GM21717 (cell line): ENCODE measurements around the gene GCDH.

Source experiments
- ATAC-seq: cut with Tn5 transposase; IDR thresholded peaks from one replicate; pipeline ENCODE4 v1.9.1; 2021; ENCODE audit warnings: mild to moderate bottlenecking, moderate library complexity; ENCODE audit not compliant: unreplicated experiment

GCDH gene

DNA sequence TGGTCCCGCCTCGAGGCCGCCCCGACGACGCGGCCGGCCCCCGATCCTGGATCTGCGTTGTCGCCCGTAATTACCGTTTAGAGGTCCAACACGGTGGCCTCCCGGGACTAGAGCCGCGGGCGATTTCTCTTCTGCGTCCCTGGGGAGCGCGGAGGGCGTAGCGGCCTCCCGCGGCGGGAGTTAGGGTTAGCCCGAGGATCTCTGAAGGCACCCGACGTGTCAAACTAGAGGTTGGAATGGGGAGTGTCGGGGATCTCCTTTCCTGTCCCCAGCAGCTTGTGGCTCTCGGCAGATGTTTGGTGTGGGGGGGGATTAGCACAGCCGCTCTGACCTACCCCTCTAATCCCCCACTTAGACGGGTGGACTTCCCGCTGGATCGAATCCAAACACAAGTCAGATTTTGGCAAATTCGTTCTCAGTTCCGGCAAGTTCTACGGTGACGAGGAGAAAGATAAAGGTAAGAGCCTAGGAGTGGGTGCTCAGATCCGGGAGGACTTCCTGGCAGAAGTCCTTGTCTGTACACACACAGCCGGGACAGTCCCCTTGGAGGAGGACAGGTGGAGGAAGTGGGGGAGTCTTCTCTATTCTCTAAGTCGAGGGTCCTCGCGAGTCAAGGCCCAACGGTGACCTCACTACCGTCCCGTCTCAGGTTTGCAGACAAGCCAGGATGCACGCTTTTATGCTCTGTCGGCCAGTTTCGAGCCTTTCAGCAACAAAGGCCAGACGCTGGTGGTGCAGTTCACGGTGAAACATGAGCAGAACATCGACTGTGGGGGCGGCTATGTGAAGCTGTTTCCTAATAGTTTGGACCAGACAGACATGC lies 48.0 kb downstream of the GCDH start:
- ATAC-seq: peak; percentile 1

DNA sequence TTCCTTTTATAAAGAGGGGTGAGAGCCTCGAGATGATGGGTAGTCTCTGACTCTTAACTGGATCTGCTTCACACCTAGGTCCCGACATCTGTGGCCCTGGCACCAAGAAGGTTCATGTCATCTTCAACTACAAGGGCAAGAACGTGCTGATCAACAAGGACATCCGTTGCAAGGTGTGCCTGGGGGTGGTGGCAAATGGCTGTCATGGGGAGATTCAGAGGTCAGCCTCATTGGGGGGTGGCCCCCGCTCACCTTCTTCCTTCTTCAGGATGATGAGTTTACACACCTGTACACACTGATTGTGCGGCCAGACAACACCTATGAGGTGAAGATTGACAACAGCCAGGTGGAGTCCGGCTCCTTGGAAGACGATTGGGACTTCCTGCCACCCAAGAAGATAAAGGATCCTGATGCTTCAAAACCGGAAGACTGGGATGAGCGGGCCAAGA lies 49.0 kb downstream of the GCDH start:
- no peak for ATAC-seq

DNA sequence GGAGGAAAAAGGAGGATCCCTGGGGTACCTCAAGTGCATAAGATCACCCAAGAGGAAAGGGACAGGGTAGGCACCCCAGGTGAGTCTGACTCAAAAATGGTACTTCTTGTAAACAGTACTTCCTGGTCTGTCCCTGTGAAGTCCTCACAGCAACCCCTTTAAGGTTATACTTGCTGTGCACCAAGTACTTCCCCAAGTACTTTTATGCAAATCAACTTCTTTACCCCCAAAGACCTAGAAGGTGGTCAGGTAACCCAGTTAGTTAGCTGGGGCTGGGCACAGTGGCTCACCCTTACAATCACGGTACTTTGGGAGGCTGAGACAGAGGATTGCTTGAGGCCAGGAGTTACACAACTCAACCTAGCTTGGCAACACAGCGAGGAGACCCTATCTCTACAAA lies 49.9 kb downstream of the GCDH start:
- no peak for ATAC-seq

DNA sequence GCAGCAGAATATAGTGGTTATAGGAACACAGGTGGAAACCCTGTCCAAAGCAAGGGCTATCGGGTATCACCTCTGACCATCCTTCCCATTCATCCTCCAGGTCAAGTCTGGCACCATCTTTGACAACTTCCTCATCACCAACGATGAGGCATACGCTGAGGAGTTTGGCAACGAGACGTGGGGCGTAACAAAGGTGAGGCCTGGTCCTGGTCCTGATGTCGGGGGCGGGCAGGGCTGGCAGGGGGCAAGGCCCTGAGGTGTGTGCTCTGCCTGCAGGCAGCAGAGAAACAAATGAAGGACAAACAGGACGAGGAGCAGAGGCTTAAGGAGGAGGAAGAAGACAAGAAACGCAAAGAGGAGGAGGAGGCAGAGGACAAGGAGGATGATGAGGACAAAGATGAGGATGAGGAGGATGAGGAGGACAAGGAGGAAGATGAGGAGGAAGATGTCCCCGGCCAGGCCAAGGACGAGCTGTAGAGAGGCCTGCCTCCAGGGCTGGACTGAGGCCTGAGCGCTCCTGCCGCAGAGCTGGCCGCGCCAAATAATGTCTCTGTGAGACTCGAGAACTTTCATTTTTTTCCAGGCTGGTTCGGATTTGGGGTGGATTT lies 52.6 kb downstream of the GCDH start:
- no peak for ATAC-seq

DNA sequence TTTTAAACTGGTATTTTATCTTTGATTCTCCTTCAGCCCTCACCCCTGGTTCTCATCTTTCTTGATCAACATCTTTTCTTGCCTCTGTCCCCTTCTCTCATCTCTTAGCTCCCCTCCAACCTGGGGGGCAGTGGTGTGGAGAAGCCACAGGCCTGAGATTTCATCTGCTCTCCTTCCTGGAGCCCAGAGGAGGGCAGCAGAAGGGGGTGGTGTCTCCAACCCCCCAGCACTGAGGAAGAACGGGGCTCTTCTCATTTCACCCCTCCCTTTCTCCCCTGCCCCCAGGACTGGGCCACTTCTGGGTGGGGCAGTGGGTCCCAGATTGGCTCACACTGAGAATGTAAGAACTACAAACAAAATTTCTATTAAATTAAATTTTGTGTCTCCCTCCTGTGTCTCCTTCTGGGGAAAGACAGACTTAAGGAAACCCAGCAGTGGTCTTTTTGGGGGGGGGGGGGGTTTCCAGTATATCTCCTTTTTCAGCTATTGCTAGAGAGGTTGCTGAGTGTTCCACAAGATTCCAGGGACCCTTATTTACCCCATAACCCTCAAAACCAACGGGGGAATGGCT lies 53.2 kb downstream of the GCDH start:
- ATAC-seq: no peak

DNA sequence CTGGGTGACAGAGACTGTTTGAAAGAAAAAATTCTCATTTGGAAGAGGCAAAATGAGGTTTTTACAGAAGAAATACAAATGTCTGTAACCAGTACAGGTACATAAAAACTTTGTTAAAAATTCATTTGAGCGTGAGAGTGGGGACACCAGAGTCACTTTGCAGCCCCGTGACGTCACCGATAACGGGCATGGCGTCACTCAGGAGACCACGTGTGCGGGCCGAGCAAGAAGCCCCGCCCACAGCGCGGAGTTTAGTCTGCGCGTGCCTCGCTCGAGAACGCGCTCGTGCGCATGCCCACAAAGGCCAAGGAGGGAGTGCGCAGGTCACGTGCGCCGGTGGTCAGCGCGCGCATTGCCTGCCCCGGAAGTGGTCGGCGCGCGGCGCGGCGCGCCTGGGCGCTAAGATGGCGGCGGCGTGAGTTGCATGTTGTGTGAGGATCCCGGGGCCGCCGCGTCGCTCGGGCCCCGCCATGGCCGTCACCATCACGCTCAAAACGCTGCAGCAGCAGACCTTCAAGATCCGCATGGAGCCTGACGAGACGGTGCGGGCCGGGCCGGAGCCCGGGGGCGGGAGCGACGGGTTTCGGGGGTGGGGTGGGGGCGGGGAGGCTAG lies 54.6 kb downstream of the GCDH start, which contains the start of gene RAD23A:
Gene RAD23A (plus strand): TSS at position 384 of the 613 bp plus-strand sequence. CDS start 87 bp downstream, at position 471.
- peak; percentile 53 for ATAC-seq

DNA sequence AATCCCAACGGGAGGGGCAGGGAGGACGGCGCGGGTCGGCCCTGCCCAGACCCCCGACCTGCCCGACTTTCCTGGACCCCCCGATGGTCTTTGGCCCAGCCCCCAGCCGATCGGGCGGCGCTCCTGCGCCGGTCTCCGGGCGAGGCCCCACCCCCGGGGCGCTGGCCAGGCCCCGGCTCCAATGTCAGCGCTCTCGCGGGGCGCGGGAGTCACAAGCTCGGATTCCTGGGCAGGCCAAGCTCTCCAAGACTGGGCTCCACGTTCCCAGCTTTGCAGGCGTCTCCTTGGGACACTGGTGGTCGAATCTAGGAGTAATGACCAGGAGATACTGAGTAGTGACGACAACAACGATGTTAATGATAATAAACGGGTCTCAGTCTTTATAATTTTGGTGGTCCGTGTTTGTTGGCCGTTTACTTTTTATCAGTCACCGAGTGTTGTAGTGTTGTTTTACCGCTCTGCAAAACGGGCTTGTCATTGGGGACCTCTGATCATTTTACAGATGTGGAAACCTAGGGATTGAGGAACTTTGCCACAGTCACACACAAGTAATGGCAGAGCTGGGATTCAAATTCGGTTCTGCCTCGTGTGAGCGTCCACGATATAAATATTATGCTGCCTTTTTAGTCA lies 55.2 kb downstream of the GCDH start:
- ATAC-seq: peak; percentile 27

DNA sequence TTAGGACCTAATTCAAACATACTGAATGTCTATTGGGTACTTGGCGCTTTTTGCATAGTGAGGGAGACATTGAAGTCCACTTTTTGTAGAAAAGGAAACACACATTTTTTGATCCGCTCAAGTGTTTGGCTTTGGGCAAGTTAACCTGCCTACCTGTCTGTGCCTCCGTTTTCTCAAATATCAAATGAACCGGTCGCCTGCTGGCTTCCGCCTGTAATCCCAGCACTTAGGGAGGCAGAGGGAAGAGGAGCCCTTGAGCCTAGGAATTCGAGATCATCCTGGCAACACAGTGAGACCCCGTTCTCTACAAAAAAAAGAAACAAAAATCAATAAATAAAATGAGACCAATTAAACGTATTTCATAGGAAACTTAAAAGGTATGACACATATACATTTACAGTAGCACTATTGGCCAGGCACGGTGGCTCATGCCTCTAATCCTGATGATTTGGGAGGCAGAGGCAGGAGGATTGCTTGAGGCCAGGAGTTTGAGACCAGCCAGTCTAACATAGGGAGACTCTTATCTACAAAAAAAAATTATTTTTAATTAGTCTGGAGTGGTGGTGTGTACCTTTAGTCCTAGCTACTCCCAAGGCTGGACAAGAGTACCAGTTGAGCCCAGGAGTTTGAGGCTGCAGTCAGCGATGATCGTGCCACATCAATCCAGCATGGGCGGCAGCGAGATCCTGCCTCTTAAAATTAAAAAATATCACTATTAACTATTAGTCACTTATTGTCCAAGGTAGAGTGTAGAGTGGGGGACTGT lies 56.0 kb downstream of the GCDH start:
- no peak for ATAC-seq

DNA sequence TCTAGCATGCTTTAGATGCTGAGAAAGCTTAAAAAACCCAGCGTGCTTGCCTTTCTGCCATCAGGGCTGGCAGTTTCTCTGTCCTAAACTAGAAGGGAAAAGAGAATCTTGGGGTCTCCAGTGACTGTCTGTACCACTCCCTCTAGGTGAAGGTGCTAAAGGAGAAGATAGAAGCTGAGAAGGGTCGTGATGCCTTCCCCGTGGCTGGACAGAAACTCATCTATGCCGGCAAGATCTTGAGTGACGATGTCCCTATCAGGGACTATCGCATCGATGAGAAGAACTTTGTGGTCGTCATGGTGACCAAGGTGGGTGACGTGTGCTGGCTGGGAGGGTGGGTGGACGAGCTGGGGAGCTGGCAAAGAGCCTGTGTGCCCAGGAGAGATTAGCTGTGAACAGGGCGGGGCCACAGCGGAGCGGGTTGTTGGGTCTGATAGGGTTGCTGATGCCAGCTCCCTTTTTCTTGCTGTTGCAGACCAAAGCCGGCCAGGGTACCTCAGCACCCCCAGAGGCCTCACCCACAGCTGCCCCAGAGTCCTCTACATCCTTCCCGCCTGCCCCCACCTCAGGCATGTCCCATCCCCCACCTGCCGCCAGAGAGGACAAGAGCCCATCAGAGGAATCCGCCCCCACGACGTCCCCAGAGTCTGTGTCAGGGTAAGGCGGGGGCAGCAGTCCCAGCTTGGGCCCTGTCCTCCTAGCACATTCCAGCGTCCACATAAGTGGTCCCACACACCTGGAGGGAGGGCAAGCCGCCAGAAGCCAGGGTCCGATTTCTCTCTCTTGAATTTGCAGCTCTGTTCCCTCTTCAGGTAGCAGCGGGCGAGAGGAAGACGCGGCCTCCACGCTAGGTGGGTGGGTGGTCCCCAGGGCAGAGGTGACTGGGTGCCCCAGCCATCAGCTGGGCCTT lies 57.0 kb downstream of the GCDH start:
- ATAC-seq: no peak

DNA sequence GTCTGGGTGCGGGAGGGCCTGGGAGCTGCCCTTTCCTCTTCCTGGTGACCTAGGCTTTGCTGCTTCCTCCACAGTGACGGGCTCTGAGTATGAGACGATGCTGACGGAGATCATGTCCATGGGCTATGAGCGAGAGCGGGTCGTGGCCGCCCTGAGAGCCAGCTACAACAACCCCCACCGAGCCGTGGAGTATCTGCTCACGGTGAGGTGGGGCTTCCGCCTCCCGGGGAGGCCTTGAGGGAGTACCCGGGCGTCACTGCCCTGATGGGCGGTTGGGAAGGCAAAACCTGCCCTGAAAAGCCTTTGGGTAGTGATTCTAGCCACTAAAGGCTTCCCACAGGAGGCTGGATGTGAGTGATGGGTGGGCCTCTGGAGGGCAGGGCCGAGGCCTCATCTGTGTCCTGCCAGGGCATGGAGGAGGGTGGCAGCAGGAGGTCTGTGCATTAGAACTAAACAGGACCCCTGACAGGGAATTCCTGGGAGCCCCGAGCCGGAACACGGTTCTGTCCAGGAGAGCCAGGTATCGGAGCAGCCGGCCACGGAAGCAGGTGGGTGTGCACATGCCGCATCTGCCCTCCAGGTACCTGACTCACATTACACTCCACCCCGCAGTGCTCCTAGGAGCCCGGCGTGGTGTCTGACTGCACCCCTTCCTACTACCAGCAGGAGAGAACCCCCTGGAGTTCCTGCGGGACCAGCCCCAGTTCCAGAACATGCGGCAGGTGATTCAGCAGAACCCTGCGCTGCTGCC lies 57.8 kb downstream of the GCDH start:
- ATAC-seq: no peak
